Activated T-cell treated with anti-CD3 and anti-CD28 coated beads, Interleukin-2, amount 50 U/mL, for 24 hours (primary cell): ENCODE data around the gene BCL3.

Experiments
- DNase-seq: peaks from one replicate; pipeline ENCODE4 v3.0.0-alpha.2; 2020
- H3K27ac Mint-ChIP-seq: 2 replicates; pipeline ENCODE4 v1.8.0; 2020; ENCODE audit warnings: mild to moderate bottlenecking, mixed read lengths
- H3K27me3 Mint-ChIP-seq: 2 replicates; pipeline ENCODE4 v1.8.0; 2020; ENCODE audit warnings: mixed read lengths
- H3K36me3 Mint-ChIP-seq: 2 replicates; pipeline ENCODE4 v1.8.0; 2020; ENCODE audit warnings: low read depth, mixed read lengths
- H3K4me1 Mint-ChIP-seq: 2 replicates; pipeline ENCODE4 v1.8.0; 2020; ENCODE audit warnings: low read depth, mixed read lengths
- H3K4me3 Mint-ChIP-seq: 2 replicates; pipeline ENCODE4 v1.8.0; 2020; ENCODE audit warnings: mild to moderate bottlenecking, moderate library complexity, mixed read lengths
- H3K9me3 Mint-ChIP-seq: 2 replicates; pipeline ENCODE4 v1.8.0; 2020; ENCODE audit warnings: mixed read lengths

BCL3 gene

GRCh38 chr19:44729516-44730033, 18.9 kb upstream of the BCL3 start:
- Mint-ChIP-seq H3K9me3 (no peaks in the 10 kb centered on the region), H3K4me3 (no peak overlapping the region), H3K27me3 (no peaks in the 10 kb centered on the region), H3K36me3 (no peaks in the 10 kb centered on the region), H3K4me1 (peaks cover 14% of the 10 kb centered on the region), H3K27ac (no peak overlapping the region)
- DNase-seq = no peak

- no peak for DNase-seq
- Mint-ChIP-seq H3K36me3 (no peaks in the 10 kb centered on the region), H3K27me3 (no peaks in the 10 kb centered on the region), H3K4me1 (peaks cover 13% of the 10 kb centered on the region), H3K9me3 (no peaks in the 10 kb centered on the region), H3K27ac (no peak overlapping the region), H3K4me3 (no peak overlapping the region)
These were observed 17.4 kb upstream of the BCL3 start for GRCh38 chr19:44731081-44731480.

- no peak overlapping the region for H3K27ac Mint-ChIP-seq
- H3K4me1 Mint-ChIP-seq = peaks cover 13% of the 10 kb centered on the region
- H3K4me3 Mint-ChIP-seq = no peak overlapping the region
- H3K27me3 Mint-ChIP-seq = no peaks in the 10 kb centered on the region
- H3K36me3 Mint-ChIP-seq = no peaks in the 10 kb centered on the region
- DNase-seq = no peak
- no peaks in the 10 kb centered on the region for H3K9me3 Mint-ChIP-seq
These were observed 16.9 kb upstream of the BCL3 start for GRCh38 chr19:44731622-44732021.

GRCh38 chr19:44732235-44733014, 16.1 kb upstream of the BCL3 start:
- Mint-ChIP-seq H3K4me1 (peaks cover 20% of the 10 kb centered on the region), H3K27me3 (no peaks in the 10 kb centered on the region), H3K36me3 (no peaks in the 10 kb centered on the region), H3K27ac (no peak overlapping the region), H3K9me3 (no peaks in the 10 kb centered on the region), H3K4me3 (no peak overlapping the region)
- DNase-seq = no peak

GRCh38 chr19:44734357-44734756, 14.2 kb upstream of the BCL3 start:
- peaks cover 17% of the 10 kb centered on the region for H3K4me1 Mint-ChIP-seq
- no peaks in the 10 kb centered on the region for H3K36me3 Mint-ChIP-seq

GRCh38 chr19:44735011-44735410, 13.5 kb upstream of the BCL3 start:
- no peak overlapping the region for H3K4me3 Mint-ChIP-seq
- DNase-seq = no peak
- no peaks in the 10 kb centered on the region for H3K27me3 Mint-ChIP-seq
- no peak overlapping the region for H3K27ac Mint-ChIP-seq
- H3K9me3 Mint-ChIP-seq = no peaks in the 10 kb centered on the region
- peaks cover 17% of the 10 kb centered on the region for H3K4me1 Mint-ChIP-seq
- no peaks in the 10 kb centered on the region for H3K36me3 Mint-ChIP-seq

More at GRCh38 chr19:44734357-44734756, 14.2 kb upstream of the BCL3 start:
- Mint-ChIP-seq H3K9me3 (no peaks in the 10 kb centered on the region), H3K4me3 (no peak overlapping the region), H3K27ac (no peak overlapping the region), H3K27me3 (no peaks in the 10 kb centered on the region)
- DNase-seq = no peak

- no peaks in the 10 kb centered on the region for H3K36me3 Mint-ChIP-seq
- H3K4me3 Mint-ChIP-seq = no peak overlapping the region
- no peaks in the 10 kb centered on the region for H3K27me3 Mint-ChIP-seq
- no peak for DNase-seq
- H3K4me1 Mint-ChIP-seq = peaks cover 28% of the 10 kb centered on the region
- peak overlapping the region; percentile 47 for H3K27ac Mint-ChIP-seq
- H3K9me3 Mint-ChIP-seq = no peaks in the 10 kb centered on the region
These were observed 11.1 kb upstream of the BCL3 start for GRCh38 chr19:44737238-44738071.

- no peaks in the 10 kb centered on the region for H3K27me3 Mint-ChIP-seq
- H3K4me1 Mint-ChIP-seq = peaks cover 35% of the 10 kb centered on the region
- no peaks in the 10 kb centered on the region for H3K9me3 Mint-ChIP-seq
- no peak overlapping the region for H3K27ac Mint-ChIP-seq
- H3K36me3 Mint-ChIP-seq = no peaks in the 10 kb centered on the region
- no peak for DNase-seq
- H3K4me3 Mint-ChIP-seq = no peak overlapping the region
These were observed 10.4 kb upstream of the BCL3 start for GRCh38 chr19:44738136-44738535.

GRCh38 chr19:44738603-44739558, 9.6 kb upstream of the BCL3 start:
- H3K27ac Mint-ChIP-seq = no peak overlapping the region
- no peaks in the 10 kb centered on the region for H3K9me3 Mint-ChIP-seq
- DNase-seq = no peak
- H3K4me3 Mint-ChIP-seq = no peak overlapping the region
- H3K4me1 Mint-ChIP-seq = peaks cover 35% of the 10 kb centered on the region
- no peaks in the 10 kb centered on the region for H3K36me3 Mint-ChIP-seq
- H3K27me3 Mint-ChIP-seq = no peaks in the 10 kb centered on the region

- Mint-ChIP-seq H3K36me3 (no peaks in the 10 kb centered on the region), H3K27me3 (no peaks in the 10 kb centered on the region), H3K27ac (no peak overlapping the region), H3K9me3 (no peaks in the 10 kb centered on the region), H3K4me3 (no peak overlapping the region), H3K4me1 (peaks cover 34% of the 10 kb centered on the region)
- no peak for DNase-seq
These were observed 8.1 kb upstream of the BCL3 start for GRCh38 chr19:44740351-44740824.

- Mint-ChIP-seq H3K36me3 (no peaks in the 10 kb centered on the region), H3K9me3 (no peaks in the 10 kb centered on the region), H3K27me3 (no peaks in the 10 kb centered on the region), H3K4me3 (no peak overlapping the region), H3K27ac (peak overlapping the region; percentile 77), H3K4me1 (peaks cover 39% of the 10 kb centered on the region)
- DNase-seq = no peak
These were observed 7.2 kb upstream of the BCL3 start for GRCh38 chr19:44741258-44741731.

GRCh38 chr19:44741841-44742329, 6.6 kb upstream of the BCL3 start:
- DNase-seq = no peak
- Mint-ChIP-seq H3K4me3 (no peak overlapping the region), H3K4me1 (peaks cover 43% of the 10 kb centered on the region), H3K27ac (peak overlapping the region; percentile 79), H3K27me3 (no peaks in the 10 kb centered on the region), H3K36me3 (no peaks in the 10 kb centered on the region), H3K9me3 (no peaks in the 10 kb centered on the region)

GRCh38 chr19:44742330-44743061, 6.0 kb upstream of the BCL3 start:
- Mint-ChIP-seq H3K27ac (peak overlapping the region; percentile 79), H3K9me3 (no peaks in the 10 kb centered on the region), H3K4me3 (no peak overlapping the region), H3K4me1 (peaks cover 40% of the 10 kb centered on the region), H3K36me3 (no peaks in the 10 kb centered on the region), H3K27me3 (no peaks in the 10 kb centered on the region)
- no peak for DNase-seq
